Epithelial cell of esophagus (primary cell): Measurements from ENCODE around the gene CCDC102B.

Source experiments
- DNase-seq: peaks from one replicate; pipeline ENCODE4 v3.0.0; 2010; ENCODE audit warnings: low read depth
- H3K4me3 ChIP-seq: 2 replicates; pipeline ENCODE4 v1.5.1; 2011; ENCODE audit warnings: mild to moderate bottlenecking, low read length, control low read depth
- CTCF ChIP-seq: IDR thresholded peaks from 2 replicates; pipeline ENCODE4 v1.5.1; 2011; ENCODE audit warnings: low read depth, mild to moderate bottlenecking, low read length, control low read depth, inconsistent platforms; ENCODE audit not compliant: insufficient read depth; ENCODE audit errors: missing control alignments

CCDC102B gene

GRCh38 chr18:68919900-68920299, 122.0 kb downstream of the CCDC102B start:
- no peak for DNase-seq
- TF ChIP-seq CTCF: no peak
- no peak overlapping the region for H3K4me3 ChIP-seq

DNA sequence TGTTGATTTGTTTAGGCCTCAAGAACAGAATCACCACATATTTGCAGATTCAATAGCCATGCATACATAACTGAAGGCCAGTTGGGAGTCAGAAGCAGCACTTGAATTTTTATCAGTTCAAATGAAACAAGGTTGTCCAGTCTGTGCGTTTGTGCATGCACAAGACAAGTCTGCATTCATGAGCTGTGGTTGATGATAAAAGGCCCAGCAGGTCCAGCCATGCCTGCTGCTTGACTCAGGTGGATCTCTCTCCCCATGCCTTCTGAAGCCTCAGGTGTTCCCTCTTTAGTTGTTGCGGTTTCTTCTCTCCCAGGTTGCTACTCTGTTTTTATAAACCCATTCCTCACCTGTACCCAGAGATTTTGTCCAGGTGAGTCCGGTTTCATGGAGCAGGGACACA, 124.5 kb downstream of the CCDC102B start:
- DNase-seq: peak; percentile 91
- no peak for TF ChIP-seq CTCF
- no peak overlapping the region for H3K4me3 ChIP-seq

DNA sequence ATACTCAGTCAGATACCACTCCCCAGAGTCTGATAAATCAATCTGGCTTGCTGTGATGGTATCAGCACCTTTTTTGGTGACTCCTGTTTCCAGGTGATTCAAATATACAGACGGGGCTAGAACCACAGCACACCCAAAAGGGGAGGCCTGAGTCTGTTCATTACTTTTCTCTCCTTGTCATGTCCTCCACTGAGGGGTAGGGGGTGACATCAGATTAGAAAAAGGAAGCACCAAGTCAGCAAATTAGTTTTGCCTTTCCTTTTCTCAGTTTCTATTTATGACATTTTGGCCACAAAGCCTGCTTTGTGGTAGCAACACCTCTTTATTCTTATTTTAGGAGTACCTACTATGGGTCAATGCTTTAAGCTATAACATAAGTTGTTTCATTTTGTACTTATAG, 127.4 kb downstream of the CCDC102B start:
- no peak overlapping the region for H3K4me3 ChIP-seq
- peak; percentile 33 for DNase-seq
- peak; percentile 29 for TF ChIP-seq CTCF

GRCh38 chr18:68928762-68929675, 131.1 kb downstream of the CCDC102B start:
- no peak for TF ChIP-seq CTCF
- H3K4me3 ChIP-seq: no peak overlapping the region
- no peak for DNase-seq

DNA sequence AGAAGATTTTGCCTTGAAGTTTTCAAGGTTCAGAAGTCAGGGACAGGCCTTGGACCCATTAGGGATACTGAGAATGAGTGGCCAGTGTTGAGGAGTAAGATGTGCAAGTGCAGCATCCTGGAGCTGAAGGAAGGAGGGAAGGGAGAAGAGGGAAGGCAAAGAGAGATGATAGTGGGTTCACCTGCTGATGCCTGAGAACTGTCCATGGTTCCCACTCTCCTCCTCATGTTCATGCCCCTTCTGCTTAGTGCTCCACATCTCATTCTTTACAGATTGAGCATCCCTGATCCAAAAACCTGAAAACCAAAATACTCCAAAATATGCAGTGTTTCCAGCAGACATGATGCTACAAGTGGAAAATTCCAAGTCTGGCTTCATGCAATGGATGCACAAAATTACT, 137.8 kb downstream of the CCDC102B start:
- DNase-seq: no peak
- H3K4me3 ChIP-seq: no peak overlapping the region
- TF ChIP-seq CTCF: no peak

- no peak for DNase-seq
- H3K4me3 ChIP-seq: no peak overlapping the region
- no peak for TF ChIP-seq CTCF
Measured at GRCh38 chr18:68937029-68937599, 139.2 kb downstream of the CCDC102B start.
